ENCODE measurements around the gene KRTAP12-3.
"Not testable (repeated sequence)": the region's sequence is repeated elsewhere in the genome, so short reads cannot be mapped to it uniquely, and the experiment has no call there.

KRTAP12-3 gene

DNA sequence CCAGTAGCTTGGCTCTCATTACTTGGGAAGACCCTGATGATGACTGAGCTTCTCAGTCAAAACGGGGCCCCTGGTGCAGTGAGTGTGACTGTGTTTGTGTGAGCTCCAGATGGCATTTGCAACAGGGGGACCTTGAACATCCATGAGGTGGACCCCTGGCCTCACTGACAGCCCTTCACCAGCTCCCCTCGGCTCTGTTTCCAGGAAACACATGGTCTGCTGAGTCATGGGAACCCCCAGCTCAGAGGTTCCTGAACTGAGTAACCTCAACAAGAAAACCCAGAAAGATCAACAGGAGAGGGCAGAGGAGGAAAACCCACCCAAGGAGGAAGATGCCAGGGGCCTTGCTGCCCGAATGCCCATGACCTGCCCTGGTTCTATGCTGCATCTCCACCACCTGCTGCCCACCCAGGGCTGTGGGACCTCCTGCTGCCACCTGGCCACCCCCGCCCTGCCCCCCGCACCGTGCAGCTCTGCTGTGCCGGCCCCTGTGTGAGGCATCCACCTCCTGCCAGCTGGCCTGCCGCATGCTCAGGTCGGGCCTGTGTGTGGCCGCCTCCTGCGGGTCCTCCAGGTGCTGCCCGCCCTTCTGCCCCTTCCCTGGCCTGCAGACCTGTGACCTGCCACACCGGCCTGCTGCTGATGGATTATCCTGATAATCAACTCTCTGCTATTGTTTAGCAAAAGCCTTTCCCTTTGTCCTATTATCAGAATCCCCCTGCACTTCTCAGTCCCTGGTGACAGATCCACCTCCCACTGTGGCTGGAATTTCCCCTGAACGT lies 28.5 kb downstream of the KRTAP12-3 start:
- no peaks in the 10 kb centered on the region for H3K27me3 ChIP-seq (ENCODE audit: insufficient read depth, poor library complexity, severe bottlenecking)

DNA sequence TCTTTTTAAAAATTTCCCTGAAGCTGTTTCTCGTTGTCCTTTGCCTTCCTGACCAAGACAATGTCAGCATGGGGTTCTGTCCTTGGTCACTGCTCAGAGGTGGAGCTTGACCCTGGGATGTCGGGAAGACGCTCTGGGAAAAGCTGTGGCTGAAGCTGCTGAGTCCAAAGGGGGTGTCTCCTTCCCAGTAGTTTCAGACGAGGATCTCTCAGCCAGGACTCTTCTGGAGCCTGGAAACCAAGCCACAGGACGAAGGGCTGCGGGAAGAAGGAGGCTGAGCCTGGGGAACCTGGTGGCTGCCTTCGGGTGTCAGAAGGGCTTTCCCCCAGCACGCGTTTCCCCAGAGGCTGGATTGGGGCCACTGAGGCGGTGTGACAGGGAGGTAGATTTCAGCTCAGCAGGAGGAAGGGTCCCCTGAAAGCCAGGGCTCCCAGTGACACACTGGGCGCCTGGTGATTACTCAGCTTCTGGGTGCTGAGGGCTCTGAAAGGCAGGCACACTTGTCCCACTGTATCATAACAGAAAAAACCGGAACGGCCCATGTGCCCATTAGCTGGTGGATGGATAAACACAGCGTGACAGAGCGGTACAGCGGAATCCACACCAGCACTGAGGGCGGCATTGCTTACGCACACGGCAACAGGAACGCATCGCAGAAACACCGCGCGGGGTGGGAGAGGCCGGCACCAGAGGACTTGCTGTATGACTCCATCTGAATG lies 29.3 kb downstream of the KRTAP12-3 start:
- H3K27ac ChIP-seq (replicated peaks): no peak overlapping the region
- TF ChIP-seq, protein P1, sequence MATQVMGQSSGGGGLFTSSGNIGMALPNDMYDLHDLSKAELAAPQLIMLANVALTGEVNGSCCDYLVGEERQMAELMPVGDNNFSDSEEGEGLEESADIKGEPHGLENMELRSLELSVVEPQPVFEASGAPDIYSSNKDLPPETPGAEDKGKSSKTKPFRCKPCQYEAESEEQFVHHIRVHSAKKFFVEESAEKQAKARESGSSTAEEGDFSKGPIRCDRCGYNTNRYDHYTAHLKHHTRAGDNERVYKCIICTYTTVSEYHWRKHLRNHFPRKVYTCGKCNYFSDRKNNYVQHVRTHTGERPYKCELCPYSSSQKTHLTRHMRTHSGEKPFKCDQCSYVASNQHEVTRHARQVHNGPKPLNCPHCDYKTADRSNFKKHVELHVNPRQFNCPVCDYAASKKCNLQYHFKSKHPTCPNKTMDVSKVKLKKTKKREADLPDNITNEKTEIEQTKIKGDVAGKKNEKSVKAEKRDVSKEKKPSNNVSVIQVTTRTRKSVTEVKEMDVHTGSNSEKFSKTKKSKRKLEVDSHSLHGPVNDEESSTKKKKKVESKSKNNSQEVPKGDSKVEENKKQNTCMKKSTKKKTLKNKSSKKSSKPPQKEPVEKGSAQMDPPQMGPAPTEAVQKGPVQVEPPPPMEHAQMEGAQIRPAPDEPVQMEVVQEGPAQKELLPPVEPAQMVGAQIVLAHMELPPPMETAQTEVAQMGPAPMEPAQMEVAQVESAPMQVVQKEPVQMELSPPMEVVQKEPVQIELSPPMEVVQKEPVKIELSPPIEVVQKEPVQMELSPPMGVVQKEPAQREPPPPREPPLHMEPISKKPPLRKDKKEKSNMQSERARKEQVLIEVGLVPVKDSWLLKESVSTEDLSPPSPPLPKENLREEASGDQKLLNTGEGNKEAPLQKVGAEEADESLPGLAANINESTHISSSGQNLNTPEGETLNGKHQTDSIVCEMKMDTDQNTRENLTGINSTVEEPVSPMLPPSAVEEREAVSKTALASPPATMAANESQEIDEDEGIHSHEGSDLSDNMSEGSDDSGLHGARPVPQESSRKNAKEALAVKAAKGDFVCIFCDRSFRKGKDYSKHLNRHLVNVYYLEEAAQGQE (IDR thresholded peaks at IDR 0.05; ENCODE audit: insufficient replicate concordance, low read depth): no peak
- TF ChIP-seq SPI1 (IDR thresholded peaks at IDR 0.05; ENCODE audit: borderline replicate concordance, low read depth) (no peak), GABPA (IDR thresholded peaks at IDR 0.05; ENCODE audit: low read depth) (no peak)
- H3K27me3 ChIP-seq (ENCODE audit: insufficient read depth, poor library complexity, severe bottlenecking): no peaks in the 10 kb centered on the region
- no peak for DNase-seq (ENCODE audit: low read depth in 1 of 2, low spot score in 1 of 2)
- H3K4me3 ChIP-seq (replicated peaks; ENCODE audit: insufficient read depth, low read length): no peak overlapping the region

More for the DNA sequence above, 28.5 kb downstream of the KRTAP12-3 start:
- Histone ChIP-seq H3K4me3 (replicated peaks; ENCODE audit: insufficient read depth, low read length) (no peak overlapping the region), H3K27ac (replicated peaks) (no peak overlapping the region)
- no peak for TF ChIP-seq GABPA (IDR thresholded peaks at IDR 0.05; ENCODE audit: low read depth)
- TF ChIP-seq, protein P2, sequence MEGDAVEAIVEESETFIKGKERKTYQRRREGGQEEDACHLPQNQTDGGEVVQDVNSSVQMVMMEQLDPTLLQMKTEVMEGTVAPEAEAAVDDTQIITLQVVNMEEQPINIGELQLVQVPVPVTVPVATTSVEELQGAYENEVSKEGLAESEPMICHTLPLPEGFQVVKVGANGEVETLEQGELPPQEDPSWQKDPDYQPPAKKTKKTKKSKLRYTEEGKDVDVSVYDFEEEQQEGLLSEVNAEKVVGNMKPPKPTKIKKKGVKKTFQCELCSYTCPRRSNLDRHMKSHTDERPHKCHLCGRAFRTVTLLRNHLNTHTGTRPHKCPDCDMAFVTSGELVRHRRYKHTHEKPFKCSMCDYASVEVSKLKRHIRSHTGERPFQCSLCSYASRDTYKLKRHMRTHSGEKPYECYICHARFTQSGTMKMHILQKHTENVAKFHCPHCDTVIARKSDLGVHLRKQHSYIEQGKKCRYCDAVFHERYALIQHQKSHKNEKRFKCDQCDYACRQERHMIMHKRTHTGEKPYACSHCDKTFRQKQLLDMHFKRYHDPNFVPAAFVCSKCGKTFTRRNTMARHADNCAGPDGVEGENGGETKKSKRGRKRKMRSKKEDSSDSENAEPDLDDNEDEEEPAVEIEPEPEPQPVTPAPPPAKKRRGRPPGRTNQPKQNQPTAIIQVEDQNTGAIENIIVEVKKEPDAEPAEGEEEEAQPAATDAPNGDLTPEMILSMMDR (IDR thresholded peaks at IDR 0.05; ENCODE audit: insufficient read depth, low read length): no peak
- TF ChIP-seq SPI1 (IDR thresholded peaks at IDR 0.05; ENCODE audit: borderline replicate concordance, low read depth): no peak
- TF ChIP-seq POLR2AphosphoS5 (IDR thresholded peaks at IDR 0.05; ENCODE audit: low read depth): no peak
- TF ChIP-seq, protein P1 (IDR thresholded peaks at IDR 0.05; ENCODE audit: insufficient replicate concordance, low read depth): no peak
- DNase-seq (ENCODE audit: low read depth in 1 of 2, low spot score in 1 of 2): no peak

DNA sequence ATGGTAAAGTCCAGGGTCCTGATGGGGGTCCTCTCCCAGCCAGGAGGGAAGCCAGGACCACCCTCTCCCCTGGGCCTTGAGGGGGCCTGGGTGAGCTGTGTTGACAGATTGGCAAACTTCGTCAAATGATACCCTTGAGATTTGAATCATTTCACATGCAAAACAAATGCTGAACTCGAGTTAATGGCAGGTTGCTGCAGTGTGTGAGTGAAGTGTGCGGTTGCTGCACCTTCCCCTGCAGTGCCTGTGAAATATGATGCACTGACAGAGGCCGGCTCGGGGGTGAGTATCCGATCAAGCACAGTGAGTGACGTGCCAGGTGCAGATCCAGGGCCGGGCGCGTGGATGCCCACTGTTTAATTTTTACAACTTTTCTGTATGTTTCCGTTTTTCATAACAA lies 29.9 kb downstream of the KRTAP12-3 start:
- no peak for DNase-seq (ENCODE audit: low read depth in 1 of 2, low spot score in 1 of 2)

DNA sequence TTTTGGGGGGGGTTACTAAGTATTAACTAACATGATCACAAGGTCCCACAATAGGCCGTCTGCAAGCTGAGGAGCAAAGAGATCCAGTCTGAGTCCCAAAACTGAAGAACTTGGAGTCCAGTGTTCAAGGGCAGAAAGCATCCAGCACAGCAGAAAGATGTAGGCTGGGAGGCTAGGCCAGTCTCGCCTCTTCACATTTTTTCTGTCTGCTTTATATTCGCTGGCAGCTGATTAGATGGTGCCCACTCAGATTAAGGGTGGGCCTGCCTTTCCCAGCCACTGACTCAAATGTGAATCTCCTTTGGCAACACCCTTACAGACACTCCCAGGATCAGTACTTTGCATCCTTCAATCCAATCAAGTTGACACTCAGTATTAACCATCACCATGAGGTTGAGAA lies 32.0 kb downstream of the KRTAP12-3 start:
- not testable (repeated sequence) for H3K4me3 ChIP-seq (replicated peaks; ENCODE audit: insufficient read depth, low read length); H3K27ac ChIP-seq (replicated peaks); H3K27me3 ChIP-seq (ENCODE audit: insufficient read depth, poor library complexity, severe bottlenecking); DNase-seq (ENCODE audit: low read depth in 1 of 2, low spot score in 1 of 2)

More for the DNA sequence above, 29.9 kb downstream of the KRTAP12-3 start:
- no peak overlapping the region for H3K27ac ChIP-seq (replicated peaks)
- H3K27me3 ChIP-seq (ENCODE audit: insufficient read depth, poor library complexity, severe bottlenecking): no peaks in the 10 kb centered on the region
- no peak overlapping the region for H3K4me3 ChIP-seq (replicated peaks; ENCODE audit: insufficient read depth, low read length)
- no peak for TF ChIP-seq SPI1 (IDR thresholded peaks at IDR 0.05; ENCODE audit: borderline replicate concordance, low read depth)
- no peak for TF ChIP-seq POLR2AphosphoS5 (IDR thresholded peaks at IDR 0.05; ENCODE audit: low read depth)
- TF ChIP-seq, protein P2 (IDR thresholded peaks at IDR 0.05; ENCODE audit: insufficient read depth, low read length): no peak
- no peak for TF ChIP-seq GABPA (IDR thresholded peaks at IDR 0.05; ENCODE audit: low read depth)
- TF ChIP-seq, protein P1 (IDR thresholded peaks at IDR 0.05; ENCODE audit: insufficient replicate concordance, low read depth): no peak

Measured in HL-60 (cell line).